Endothelial cell (in vitro differentiated cells): Measurements from ENCODE around the gene VDR. TPM values are rescaled to one million over a fixed set of nuclear protein-coding genes. Genes with fewer than 3 reads are reported as not detected.

Experiments used
- DNase-seq: peaks from one replicate; pipeline ENCODE4 v3.0.0; 2021; ENCODE audit warnings: low spot score
- H3K27ac Mint-ChIP-seq: one replicate; pipeline ENCODE4 v1.8.0; 2021; ENCODE audit warnings: mixed read lengths, inconsistent platforms; ENCODE audit not compliant: unreplicated experiment
- H3K27me3 Mint-ChIP-seq: one replicate; pipeline ENCODE4 v1.8.0; 2021; ENCODE audit warnings: mild to moderate bottlenecking, moderate library complexity, mixed read lengths, inconsistent platforms; ENCODE audit not compliant: unreplicated experiment
- H3K36me3 Mint-ChIP-seq: one replicate; pipeline ENCODE4 v1.8.0; 2021; ENCODE audit warnings: mild to moderate bottlenecking, low read depth, mixed read lengths, inconsistent platforms; ENCODE audit not compliant: unreplicated experiment
- H3K4me1 Mint-ChIP-seq: one replicate; pipeline ENCODE4 v1.8.0; 2021; ENCODE audit warnings: mild to moderate bottlenecking, mixed read lengths, inconsistent platforms; ENCODE audit not compliant: unreplicated experiment
- H3K4me3 Mint-ChIP-seq: one replicate; pipeline ENCODE4 v1.8.0; 2021; ENCODE audit warnings: mild to moderate bottlenecking, mixed read lengths, inconsistent platforms; ENCODE audit not compliant: unreplicated experiment
- H3K9me3 Mint-ChIP-seq: one replicate; pipeline ENCODE4 v1.8.0; 2021; ENCODE audit warnings: mixed read lengths, inconsistent platforms; ENCODE audit not compliant: unreplicated experiment
- total RNA-seq: library from RNA; stranded (reverse); fragmentation: NEBNext Ultra II Directional; extraction: Animal tissue kit (Norgen Biotek cat#: 25700); gene quantifications from one replicate; pipeline ENCODE4 v1.2.1, GENCODE V29; 2021; ENCODE audit not compliant: unreplicated experiment
- TF ChIP-seq, protein P1 (sequence below): fragments of 200-600 bp; sonication (generic); IDR thresholded peaks from one replicate; pipeline ENCODE4 v1.5.0; 2021; ENCODE audit warnings: antibody characterized with exemption; ENCODE audit not compliant: unreplicated experiment

The VDR gene
- total RNA-seq, 1 donor from 2014 or later: 2.3 TPM

DNA sequence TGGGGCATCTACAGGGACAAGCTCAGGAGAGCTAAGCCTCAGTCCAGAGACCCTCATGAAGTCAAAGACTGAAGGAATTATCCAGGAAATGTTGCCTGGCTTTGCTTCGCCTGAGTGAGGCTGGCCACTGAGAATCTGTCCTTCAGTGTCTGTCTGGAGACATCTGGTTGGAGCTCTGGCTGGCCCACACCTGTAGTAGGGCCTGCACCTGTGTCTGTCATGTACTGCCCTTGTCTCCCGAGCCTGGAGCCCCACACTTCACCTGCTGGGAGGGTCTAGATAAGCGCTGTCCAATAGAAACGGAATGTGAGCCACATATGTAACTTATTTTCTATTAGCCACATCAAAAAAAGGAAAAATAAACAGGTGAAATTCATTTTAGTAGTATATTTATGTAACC is 75.2 kb downstream of the VDR start:
- no peak overlapping the region for H3K4me3 Mint-ChIP-seq
- H3K27ac Mint-ChIP-seq: peak overlapping the region; percentile 24

DNA sequence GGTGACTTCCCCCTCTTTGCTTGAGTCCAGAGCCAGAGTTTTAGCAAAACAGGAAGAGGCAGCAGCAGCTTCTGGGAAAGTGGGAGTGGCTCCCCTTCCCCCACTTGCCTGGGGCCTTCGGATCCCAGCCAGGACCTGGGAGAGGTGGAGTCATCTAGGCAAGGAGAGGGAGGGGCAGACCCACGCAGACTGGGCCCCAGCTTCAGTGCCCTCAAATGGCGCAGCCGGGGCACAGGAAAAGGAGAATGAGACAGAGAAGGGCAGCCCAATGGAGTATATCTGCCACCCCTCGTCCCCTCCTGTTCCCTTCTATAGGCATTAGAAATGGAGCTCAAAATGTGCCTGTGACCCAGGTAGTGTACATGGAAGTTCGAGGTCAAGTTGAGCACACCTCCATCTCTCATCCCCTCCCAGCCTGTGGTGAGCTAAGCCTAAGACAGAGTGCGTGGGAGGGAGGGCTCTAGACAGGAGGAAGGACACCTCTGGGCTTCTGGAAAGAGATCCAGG is 75.8 kb downstream of the VDR start:
- TF ChIP-seq, protein P1, sequence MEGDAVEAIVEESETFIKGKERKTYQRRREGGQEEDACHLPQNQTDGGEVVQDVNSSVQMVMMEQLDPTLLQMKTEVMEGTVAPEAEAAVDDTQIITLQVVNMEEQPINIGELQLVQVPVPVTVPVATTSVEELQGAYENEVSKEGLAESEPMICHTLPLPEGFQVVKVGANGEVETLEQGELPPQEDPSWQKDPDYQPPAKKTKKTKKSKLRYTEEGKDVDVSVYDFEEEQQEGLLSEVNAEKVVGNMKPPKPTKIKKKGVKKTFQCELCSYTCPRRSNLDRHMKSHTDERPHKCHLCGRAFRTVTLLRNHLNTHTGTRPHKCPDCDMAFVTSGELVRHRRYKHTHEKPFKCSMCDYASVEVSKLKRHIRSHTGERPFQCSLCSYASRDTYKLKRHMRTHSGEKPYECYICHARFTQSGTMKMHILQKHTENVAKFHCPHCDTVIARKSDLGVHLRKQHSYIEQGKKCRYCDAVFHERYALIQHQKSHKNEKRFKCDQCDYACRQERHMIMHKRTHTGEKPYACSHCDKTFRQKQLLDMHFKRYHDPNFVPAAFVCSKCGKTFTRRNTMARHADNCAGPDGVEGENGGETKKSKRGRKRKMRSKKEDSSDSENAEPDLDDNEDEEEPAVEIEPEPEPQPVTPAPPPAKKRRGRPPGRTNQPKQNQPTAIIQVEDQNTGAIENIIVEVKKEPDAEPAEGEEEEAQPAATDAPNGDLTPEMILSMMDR: no peak
- DNase-seq: no peak
- no peak overlapping the region for H3K27ac Mint-ChIP-seq
- H3K27me3 Mint-ChIP-seq: peaks cover 9% of the 10 kb centered on the region
- peaks cover 51% of the 10 kb centered on the region for H3K4me1 Mint-ChIP-seq
- no peak overlapping the region for H3K4me3 Mint-ChIP-seq
- no peaks in the 10 kb centered on the region for H3K36me3 Mint-ChIP-seq
- no peaks in the 10 kb centered on the region for H3K9me3 Mint-ChIP-seq

More for the DNA sequence above, 75.2 kb downstream of the VDR start:
- Mint-ChIP-seq H3K36me3 (no peaks in the 10 kb centered on the region), H3K4me1 (peaks cover 51% of the 10 kb centered on the region), H3K27me3 (peaks cover 7% of the 10 kb centered on the region), H3K9me3 (no peaks in the 10 kb centered on the region)
- TF ChIP-seq, protein P1: no peak
- no peak for DNase-seq

DNA sequence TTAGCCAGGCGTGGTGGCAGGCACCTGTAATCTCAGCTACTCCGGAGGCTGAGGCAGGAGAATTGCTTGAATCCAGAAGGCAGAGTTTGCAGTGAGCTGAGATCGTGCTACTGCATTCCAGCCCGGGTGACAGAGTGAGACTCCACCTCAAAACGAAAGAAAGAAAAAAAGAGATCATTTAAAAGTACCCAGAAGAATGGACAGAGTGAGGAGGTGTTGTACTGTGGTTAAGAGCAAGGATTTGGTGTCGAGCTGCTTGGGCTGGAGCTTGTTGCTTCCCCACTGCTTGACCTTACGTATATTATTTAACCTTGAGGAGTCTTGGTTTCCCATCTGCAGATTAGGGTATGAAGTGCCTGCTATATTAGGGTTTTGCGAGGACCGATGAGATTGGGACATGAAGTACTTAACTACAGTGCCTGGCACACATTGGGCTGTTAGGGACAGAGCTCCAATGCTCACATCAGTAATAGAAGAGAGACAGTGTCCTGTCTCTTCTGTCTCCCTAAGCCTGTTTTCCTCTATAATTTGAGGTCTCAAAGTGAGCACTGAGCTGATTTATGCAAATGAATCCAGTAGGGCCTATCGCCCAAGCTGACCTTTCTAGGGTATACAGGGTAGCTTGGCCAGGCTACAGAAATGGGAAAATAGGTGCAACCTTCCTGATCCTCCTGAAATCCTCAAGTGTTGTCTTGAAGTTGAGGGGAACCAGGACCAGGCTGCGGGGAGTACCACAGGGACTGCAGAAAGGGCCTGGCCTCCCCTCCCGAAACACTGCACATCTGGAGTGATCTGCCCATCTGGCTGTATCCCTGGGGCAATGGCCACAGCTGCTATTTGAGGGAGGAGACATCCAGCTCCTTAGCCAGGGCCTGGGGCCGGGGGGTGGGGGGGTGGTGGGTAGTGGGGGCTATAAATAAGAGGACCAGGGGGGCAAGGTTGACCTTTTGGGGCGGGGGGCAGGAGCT is 76.5 kb downstream of the VDR start:
- DNase-seq: no peak
- Mint-ChIP-seq H3K27ac (peak overlapping the region; percentile 42), H3K4me3 (no peak overlapping the region), H3K9me3 (no peaks in the 10 kb centered on the region), H3K27me3 (peaks cover 9% of the 10 kb centered on the region), H3K36me3 (no peaks in the 10 kb centered on the region), H3K4me1 (peaks cover 53% of the 10 kb centered on the region)
- TF ChIP-seq, protein P1: no peak

DNA sequence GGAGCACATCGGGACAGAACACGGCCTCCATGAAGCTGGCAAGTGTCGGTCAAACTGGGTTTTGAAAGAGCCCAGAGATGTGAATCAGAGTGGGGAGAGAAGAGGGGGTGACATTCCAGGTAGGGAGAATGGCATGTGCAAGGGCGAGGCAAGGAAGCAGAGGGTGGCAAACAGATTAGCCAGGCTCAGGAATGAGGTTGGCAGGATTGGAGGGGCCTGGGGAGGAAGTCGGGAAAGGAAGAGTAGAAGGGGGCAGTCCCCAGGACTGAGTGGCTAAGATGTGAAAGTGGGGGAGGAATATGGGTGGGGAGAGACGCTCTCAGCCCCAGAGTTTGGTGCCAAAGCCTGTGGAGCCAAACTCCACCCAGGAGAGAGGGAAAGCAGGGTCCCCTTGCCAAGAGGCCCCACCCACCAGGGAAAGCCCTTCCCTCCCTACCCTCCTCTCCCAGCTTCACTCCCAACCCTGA is 79.6 kb downstream of the VDR start:
- H3K4me1 Mint-ChIP-seq: peaks cover 71% of the 10 kb centered on the region
- no peak overlapping the region for H3K4me3 Mint-ChIP-seq
- no peaks in the 10 kb centered on the region for H3K36me3 Mint-ChIP-seq
- no peak for DNase-seq
- H3K9me3 Mint-ChIP-seq: no peaks in the 10 kb centered on the region
- TF ChIP-seq, protein P1: no peak
- H3K27ac Mint-ChIP-seq: no peak overlapping the region
- peaks cover 25% of the 10 kb centered on the region for H3K27me3 Mint-ChIP-seq

DNA sequence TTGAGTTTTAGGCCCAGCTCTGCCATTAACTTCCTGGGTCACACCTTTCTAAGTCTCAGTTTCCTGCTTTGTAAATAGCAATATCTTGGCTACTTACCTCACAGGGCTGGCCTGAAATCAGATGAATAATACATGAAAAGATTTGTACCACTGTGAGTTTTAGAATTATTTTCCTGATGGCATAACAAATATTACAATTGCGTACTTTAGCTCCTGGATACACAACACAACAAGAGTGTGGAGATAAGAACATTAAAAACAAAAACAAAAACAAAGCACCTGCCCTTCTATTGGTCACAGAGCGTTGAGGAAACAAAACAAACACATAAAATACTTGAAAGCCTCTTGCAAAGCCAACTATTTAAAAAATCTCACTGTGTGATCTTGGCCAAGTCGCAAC is 80.2 kb downstream of the VDR start:
- Mint-ChIP-seq H3K27ac (peak overlapping the region; percentile 51), H3K9me3 (no peaks in the 10 kb centered on the region), H3K27me3 (peaks cover 26% of the 10 kb centered on the region), H3K4me3 (no peak overlapping the region), H3K36me3 (no peaks in the 10 kb centered on the region), H3K4me1 (peaks cover 72% of the 10 kb centered on the region)
- no peak for DNase-seq
- TF ChIP-seq, protein P1: no peak
